HAP-1 (cell line): ENCODE data around the gene CDV3.

Source experiments
- DNase-seq, 2 experiments: peaks; one replicate each; pipeline ENCODE4 v3.0.0-alpha.2; 2016 to 2020; ENCODE audit warnings: low spot score in 2 of 2
- H3K27me3 ChIP-seq: fragments of 250-450 bp; sonication (Bioruptor Pico); 2 replicates; pipeline ENCODE4 v1.5.1; 2020; ENCODE audit warnings: low read depth, mild to moderate bottlenecking, moderate library complexity
- H3K36me3 ChIP-seq: fragments of 250-450 bp; sonication (Bioruptor Pico); replicated peaks from 2 replicates; pipeline ENCODE4 v1.5.1; 2020; ENCODE audit warnings: mild to moderate bottlenecking
- H3K4me1 ChIP-seq: fragments of 250-450 bp; sonication (Bioruptor Pico); 2 replicates; pipeline ENCODE4 v1.5.1; 2020; ENCODE audit warnings: mild to moderate bottlenecking
- H3K4me3 ChIP-seq: fragments of 250-450 bp; sonication (Bioruptor Pico); 2 replicates; pipeline ENCODE4 v1.5.1; 2020; ENCODE audit warnings: mild to moderate bottlenecking, moderate library complexity
- H3K9me3 ChIP-seq: fragments of 250-450 bp; sonication (Bioruptor Pico); 2 replicates; pipeline ENCODE4 v1.5.1; 2020; ENCODE audit warnings: mild to moderate bottlenecking, moderate library complexity
- in situ Hi-C: fragments of 300-500 bp; cut with MboI; formaldehyde crosslinking; loops from 3 replicates; pipeline ENCODE4 v1.14.3; 2020; ENCODE audit warnings: low sequenced_read_pairs, inconsistent platforms, mixed read lengths

The CDV3 gene

GRCh38 chr3:133574260-133574881 is 885 bp downstream of the CDV3 start:
- peak in 1 of 2 experiments; percentile 67 for DNase-seq
- no peaks in the 10 kb centered on the region for H3K9me3 ChIP-seq
- H3K4me3 ChIP-seq, result peak overlapping the region; percentile 74
- in situ Hi-C loops, result loop anchor here (10.0 kb wide), 1 partner anchor 120 kb away; no protein-coding TSS in a partner anchor
- no peaks in the 10 kb centered on the region for H3K27me3 ChIP-seq
- H3K36me3 ChIP-seq, result peaks cover 42% of the 10 kb centered on the region
- H3K4me1 ChIP-seq, result peaks cover 18% of the 10 kb centered on the region

- in situ Hi-C loops, result loop anchor here (10.0 to 25.0 kb wide), 2 partner anchors 120 to 863 kb away; partner anchors contain the start of gene NPHP3
- no peaks in the 10 kb centered on the region for H3K9me3 ChIP-seq
- H3K27me3 ChIP-seq, result no peaks in the 10 kb centered on the region
- H3K4me1 ChIP-seq, result peaks cover 18% of the 10 kb centered on the region
- H3K4me3 ChIP-seq, result peak overlapping the region; percentile 74
- peaks cover 46% of the 10 kb centered on the region for H3K36me3 ChIP-seq
- DNase-seq, result no peak
These were observed 1.6 kb downstream of the CDV3 start for GRCh38 chr3:133575086-133575485.

GRCh38 chr3:133576169-133576568 is 2.7 kb downstream of the CDV3 start:
- DNase-seq, result no peak
- no peaks in the 10 kb centered on the region for H3K9me3 ChIP-seq
- H3K27me3 ChIP-seq, result no peaks in the 10 kb centered on the region
- peaks cover 46% of the 10 kb centered on the region for H3K36me3 ChIP-seq
- peak overlapping the region; percentile 74 for H3K4me3 ChIP-seq
- in situ Hi-C loops, result loop anchor here (10.0 to 25.0 kb wide), 2 partner anchors 121 to 864 kb away; partner anchors contain the start of gene NPHP3
- peaks cover 18% of the 10 kb centered on the region for H3K4me1 ChIP-seq

- Histone ChIP-seq H3K36me3 (peaks cover 70% of the 10 kb centered on the region), H3K4me1 (peaks cover 23% of the 10 kb centered on the region)
These were observed 5.2 kb downstream of the CDV3 start for GRCh38 chr3:133578548-133579191.

GRCh38 chr3:133583396-133583795 is 9.9 kb downstream of the CDV3 start:
- Histone ChIP-seq H3K36me3 (peaks cover 81% of the 10 kb centered on the region), H3K4me3 (no peak overlapping the region), H3K27me3 (no peaks in the 10 kb centered on the region), H3K4me1 (peaks cover 25% of the 10 kb centered on the region), H3K9me3 (no peaks in the 10 kb centered on the region)
- DNase-seq, result no peak
- in situ Hi-C loops, result loop anchor here (25.0 kb wide), 1 partner anchor 871 kb away; the partner anchor contains the start of gene NPHP3

More at GRCh38 chr3:133578548-133579191, 5.2 kb downstream of the CDV3 start:
- no peaks in the 10 kb centered on the region for H3K9me3 ChIP-seq
- H3K27me3 ChIP-seq, result no peaks in the 10 kb centered on the region
- DNase-seq, result peak; percentile 50 to 74
- in situ Hi-C loops, result loop anchor here (10.0 to 25.0 kb wide), 2 partner anchors 124 to 866 kb away; partner anchors contain the start of gene NPHP3
- H3K4me3 ChIP-seq, result no peak overlapping the region

GRCh38 chr3:133588035-133588434 is 14.5 kb downstream of the CDV3 start:
- in situ Hi-C loops, result loop anchor here (25.0 kb wide), 1 partner anchor 876 kb away; the partner anchor contains the start of gene NPHP3
- Histone ChIP-seq H3K9me3 (no peaks in the 10 kb centered on the region), H3K27me3 (no peaks in the 10 kb centered on the region), H3K36me3 (peaks cover 59% of the 10 kb centered on the region), H3K4me3 (no peak overlapping the region), H3K4me1 (peaks cover 19% of the 10 kb centered on the region)
- no peak for DNase-seq

- Histone ChIP-seq H3K36me3 (peaks cover 50% of the 10 kb centered on the region), H3K27me3 (no peaks in the 10 kb centered on the region), H3K4me3 (no peak overlapping the region), H3K4me1 (peaks cover 11% of the 10 kb centered on the region), H3K9me3 (no peaks in the 10 kb centered on the region)
- DNase-seq, result no peak
- in situ Hi-C loops, result loop anchor here (25.0 kb wide), 1 partner anchor 877 kb away; the partner anchor contains the start of gene NPHP3
These were observed 15.4 kb downstream of the CDV3 start for GRCh38 chr3:133588784-133589465.

- Histone ChIP-seq H3K9me3 (no peaks in the 10 kb centered on the region), H3K4me3 (no peak overlapping the region), H3K36me3 (peaks cover 47% of the 10 kb centered on the region), H3K4me1 (peaks cover 7% of the 10 kb centered on the region; the same call in 1 of the 2 replicates), H3K27me3 (no peaks in the 10 kb centered on the region)
- in situ Hi-C loops, result loop anchor here (25.0 kb wide), 1 partner anchor 877 kb away; the partner anchor contains the start of gene NPHP3
- no peak for DNase-seq
These were observed 16.0 kb downstream of the CDV3 start for GRCh38 chr3:133589503-133589902.

- in situ Hi-C loops, result loop anchor here (25.0 kb wide), 1 partner anchor 879 kb away; the partner anchor contains the start of gene NPHP3
- Histone ChIP-seq H3K36me3 (peaks cover 29% of the 10 kb centered on the region), H3K4me1 (no peaks in the 10 kb centered on the region), H3K27me3 (no peaks in the 10 kb centered on the region), H3K4me3 (no peak overlapping the region), H3K9me3 (no peaks in the 10 kb centered on the region)
- DNase-seq, result no peak
These were observed 17.8 kb downstream of the CDV3 start for GRCh38 chr3:133591271-133591742.

- in situ Hi-C loops, result loop anchor here (25.0 kb wide), 1 partner anchor 881 kb away; the partner anchor contains the start of gene NPHP3
- no peaks in the 10 kb centered on the region for H3K4me1 ChIP-seq
These were observed 19.4 kb downstream of the CDV3 start for GRCh38 chr3:133592843-133593242.

GRCh38 chr3:133593243-133593642 is 19.8 kb downstream of the CDV3 start:
- no peaks in the 10 kb centered on the region for H3K27me3 ChIP-seq
- peaks cover 10% of the 10 kb centered on the region for H3K36me3 ChIP-seq
- no peak for DNase-seq
- no peaks in the 10 kb centered on the region for H3K4me1 ChIP-seq
- in situ Hi-C loops, result loop anchor here (25.0 kb wide), 1 partner anchor 881 kb away; the partner anchor contains the start of gene NPHP3
- no peak overlapping the region for H3K4me3 ChIP-seq
- H3K9me3 ChIP-seq, result no peaks in the 10 kb centered on the region

More at GRCh38 chr3:133592843-133593242, 19.4 kb downstream of the CDV3 start:
- DNase-seq, result no peak
- H3K27me3 ChIP-seq, result no peaks in the 10 kb centered on the region
- no peak overlapping the region for H3K4me3 ChIP-seq
- H3K9me3 ChIP-seq, result no peaks in the 10 kb centered on the region
- peaks cover 14% of the 10 kb centered on the region for H3K36me3 ChIP-seq

- DNase-seq, result no peak
- H3K36me3 ChIP-seq, result peaks cover 3% of the 10 kb centered on the region; the same call in 1 of the 2 replicates
- in situ Hi-C loops, result loop anchor here (25.0 kb wide), 1 partner anchor 883 kb away; the partner anchor contains the start of gene NPHP3
- H3K9me3 ChIP-seq, result no peaks in the 10 kb centered on the region
- no peak overlapping the region for H3K4me3 ChIP-seq
- no peaks in the 10 kb centered on the region for H3K27me3 ChIP-seq
- H3K4me1 ChIP-seq, result no peaks in the 10 kb centered on the region
These were observed 21.9 kb downstream of the CDV3 start for GRCh38 chr3:133595341-133595740.

GRCh38 chr3:133598405-133598804 is 24.9 kb downstream of the CDV3 start:
- Histone ChIP-seq H3K9me3 (no peaks in the 10 kb centered on the region), H3K36me3 (peaks cover 18% of the 10 kb centered on the region), H3K27me3 (no peaks in the 10 kb centered on the region), H3K4me3 (no peak overlapping the region), H3K4me1 (no peaks in the 10 kb centered on the region)
- in situ Hi-C loops, result loop anchor here (25.0 kb wide), 1 partner anchor 886 kb away; the partner anchor contains the start of gene NPHP3
- DNase-seq, result no peak
